GM12864 (cell line): ENCODE results near the gene SLC35G3.

Experiments
- DNase-seq: peaks from one replicate; pipeline ENCODE4 v3.0.0-alpha.2; 2011; ENCODE audit warnings: low read depth
- H3K4me3 ChIP-seq: 2 replicates; pipeline ENCODE4 v1.5.1; 2011; ENCODE audit warnings: mild to moderate bottlenecking, low read depth, low read length, control low read depth
- TF ChIP-seq, protein P1 (sequence below): IDR thresholded peaks from 2 replicates; pipeline ENCODE4 v1.5.1; 2011; ENCODE audit warnings: low read depth, mild to moderate bottlenecking, moderate library complexity, low read length, control low read depth, inconsistent platforms; ENCODE audit errors: missing control alignments

Gene SLC35G3

DNA sequence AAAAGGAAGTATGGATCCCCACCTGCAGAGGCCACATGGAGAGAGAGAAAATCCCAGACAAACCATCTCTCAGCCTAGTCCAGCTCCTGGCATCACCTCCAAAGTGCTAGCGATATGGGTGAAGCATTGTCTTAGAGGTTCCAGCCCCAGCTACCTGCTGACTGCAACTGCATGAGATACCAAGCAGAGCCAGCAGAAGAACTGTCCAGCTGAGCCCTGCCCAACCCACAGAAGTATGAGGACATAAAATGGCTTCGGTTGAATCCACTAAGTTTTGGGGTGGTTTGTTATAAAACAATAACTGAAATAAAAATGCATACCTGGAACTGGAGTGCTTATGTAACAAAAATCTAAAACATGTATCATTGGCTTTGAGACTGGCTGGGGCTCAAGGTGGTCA, 28.3 kb upstream of the SLC35G3 start:
- DNase-seq = no peak
- TF ChIP-seq, protein P1, sequence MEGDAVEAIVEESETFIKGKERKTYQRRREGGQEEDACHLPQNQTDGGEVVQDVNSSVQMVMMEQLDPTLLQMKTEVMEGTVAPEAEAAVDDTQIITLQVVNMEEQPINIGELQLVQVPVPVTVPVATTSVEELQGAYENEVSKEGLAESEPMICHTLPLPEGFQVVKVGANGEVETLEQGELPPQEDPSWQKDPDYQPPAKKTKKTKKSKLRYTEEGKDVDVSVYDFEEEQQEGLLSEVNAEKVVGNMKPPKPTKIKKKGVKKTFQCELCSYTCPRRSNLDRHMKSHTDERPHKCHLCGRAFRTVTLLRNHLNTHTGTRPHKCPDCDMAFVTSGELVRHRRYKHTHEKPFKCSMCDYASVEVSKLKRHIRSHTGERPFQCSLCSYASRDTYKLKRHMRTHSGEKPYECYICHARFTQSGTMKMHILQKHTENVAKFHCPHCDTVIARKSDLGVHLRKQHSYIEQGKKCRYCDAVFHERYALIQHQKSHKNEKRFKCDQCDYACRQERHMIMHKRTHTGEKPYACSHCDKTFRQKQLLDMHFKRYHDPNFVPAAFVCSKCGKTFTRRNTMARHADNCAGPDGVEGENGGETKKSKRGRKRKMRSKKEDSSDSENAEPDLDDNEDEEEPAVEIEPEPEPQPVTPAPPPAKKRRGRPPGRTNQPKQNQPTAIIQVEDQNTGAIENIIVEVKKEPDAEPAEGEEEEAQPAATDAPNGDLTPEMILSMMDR = no peak
- H3K4me3 ChIP-seq = no peak overlapping the region

DNA sequence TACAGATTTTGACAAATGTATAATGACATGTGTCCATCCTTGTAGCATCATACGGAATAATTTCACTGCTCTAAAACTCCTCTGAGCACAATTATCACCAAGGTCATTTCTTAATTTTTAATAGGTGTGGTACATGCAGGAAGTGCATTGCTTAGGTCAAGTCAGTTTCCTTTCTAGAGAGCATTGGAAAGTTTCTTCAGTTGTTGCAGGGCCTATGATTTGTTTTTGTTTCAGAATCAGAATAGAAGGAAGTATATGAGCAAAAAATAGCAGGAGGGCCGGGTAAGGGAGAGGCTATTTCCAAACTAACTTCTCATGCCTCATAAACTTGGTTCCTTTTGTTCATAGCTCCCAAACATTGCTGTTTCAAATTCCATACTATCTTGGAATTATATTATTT, 24.7 kb upstream of the SLC35G3 start:
- no peak overlapping the region for H3K4me3 ChIP-seq
- TF ChIP-seq, protein P1 = no peak
- no peak for DNase-seq

DNA sequence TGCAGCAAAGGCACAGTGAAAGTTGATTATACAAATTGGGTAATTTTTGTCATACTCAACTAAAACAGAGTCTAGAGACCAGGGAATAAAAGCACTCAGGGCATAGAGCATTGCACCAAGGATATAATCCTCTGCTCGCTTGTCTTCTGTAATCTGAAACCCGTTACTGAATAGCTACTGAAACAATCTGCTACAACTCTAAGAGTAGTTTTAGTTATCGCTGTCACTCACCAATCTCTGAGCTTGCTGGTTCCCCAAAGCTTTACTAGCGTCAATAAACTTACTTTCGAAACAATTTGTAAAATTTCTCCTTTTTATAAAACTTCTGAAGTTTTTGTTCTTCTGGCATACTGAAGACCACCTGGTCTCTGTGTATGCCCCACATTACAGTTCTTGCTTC, 22.9 kb upstream of the SLC35G3 start:
- no peak for DNase-seq
- no peak overlapping the region for H3K4me3 ChIP-seq
- TF ChIP-seq, protein P1 = no peak

DNA sequence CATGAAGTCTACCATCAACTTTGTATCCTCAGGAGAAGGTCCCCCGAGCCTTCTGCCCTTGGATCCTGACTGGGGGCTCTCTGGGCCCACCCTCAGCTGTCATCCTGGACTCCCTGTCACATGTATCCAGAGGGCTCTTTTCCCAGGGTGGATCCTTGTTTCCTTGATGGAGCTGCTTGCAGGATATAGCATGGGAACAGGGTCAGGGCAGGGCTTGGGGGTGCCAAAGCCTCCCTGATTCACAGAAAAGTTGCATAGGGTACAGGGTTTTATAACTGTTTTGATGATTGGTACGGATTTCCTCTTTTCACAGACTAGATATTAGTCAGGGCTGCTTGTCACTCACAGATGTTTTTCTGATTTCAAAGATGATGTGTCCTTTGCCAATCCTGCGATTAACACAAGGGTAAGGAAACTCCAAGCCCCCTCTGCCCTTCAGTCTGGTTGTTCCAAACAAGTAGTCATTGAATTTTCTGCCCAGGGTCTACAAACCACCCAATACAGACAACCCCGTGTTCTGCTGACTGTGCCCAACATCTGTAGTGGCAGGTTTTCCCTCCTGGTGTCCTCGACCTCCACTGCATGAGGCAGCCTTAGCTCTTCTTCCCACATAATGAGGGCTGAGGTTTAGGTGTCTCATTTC, 20.6 kb upstream of the SLC35G3 start:
- DNase-seq = no peak
- H3K4me3 ChIP-seq = no peak overlapping the region
- TF ChIP-seq, protein P1 = no peak

DNA sequence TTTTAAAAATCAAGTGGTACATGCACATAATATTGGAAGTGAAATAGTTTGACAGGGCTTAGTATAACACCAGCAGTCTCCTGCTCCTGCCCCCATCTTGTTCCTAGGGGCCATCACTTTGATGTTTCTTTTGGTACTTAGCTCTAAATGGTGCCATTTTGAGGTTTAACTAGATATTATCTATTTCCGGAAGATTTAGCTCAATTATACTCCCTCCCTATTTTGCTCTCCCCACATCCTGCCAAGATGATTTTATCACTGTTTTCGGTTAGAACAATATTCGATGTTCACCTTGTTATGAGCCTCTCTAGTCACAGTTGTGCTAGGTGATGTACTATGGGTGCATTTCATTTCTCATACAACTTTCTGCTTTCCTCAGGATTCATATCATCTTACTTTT, 20.0 kb upstream of the SLC35G3 start:
- no peak for DNase-seq
- TF ChIP-seq, protein P1 = no peak
- H3K4me3 ChIP-seq = no peak overlapping the region

DNA sequence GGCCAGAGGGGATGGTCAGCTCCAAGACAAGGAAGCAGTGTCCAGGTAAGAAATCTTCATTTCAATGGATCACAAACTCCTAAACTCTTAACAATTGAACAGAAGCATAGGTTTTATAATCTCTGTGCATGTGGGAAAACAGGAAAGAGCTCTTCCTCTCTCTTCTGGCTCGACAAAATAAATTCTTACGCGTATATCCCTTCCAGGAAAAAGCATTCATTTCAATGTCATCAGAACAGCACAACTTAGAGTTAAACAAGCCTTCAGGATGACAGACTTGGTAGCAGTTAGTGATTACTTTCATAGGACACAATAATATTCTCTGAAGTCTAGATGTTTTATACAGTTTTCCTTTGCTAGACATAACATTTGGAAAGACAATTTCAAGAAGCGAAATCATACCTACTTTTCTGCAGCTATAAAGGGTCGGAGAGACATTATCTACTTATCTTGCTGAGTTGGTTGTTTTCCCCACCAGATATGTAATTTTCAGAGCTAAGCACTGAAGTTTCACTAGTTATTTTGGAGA, 19.3 kb upstream of the SLC35G3 start:
- TF ChIP-seq, protein P1 = no peak
- no peak for DNase-seq
- no peak overlapping the region for H3K4me3 ChIP-seq

DNA sequence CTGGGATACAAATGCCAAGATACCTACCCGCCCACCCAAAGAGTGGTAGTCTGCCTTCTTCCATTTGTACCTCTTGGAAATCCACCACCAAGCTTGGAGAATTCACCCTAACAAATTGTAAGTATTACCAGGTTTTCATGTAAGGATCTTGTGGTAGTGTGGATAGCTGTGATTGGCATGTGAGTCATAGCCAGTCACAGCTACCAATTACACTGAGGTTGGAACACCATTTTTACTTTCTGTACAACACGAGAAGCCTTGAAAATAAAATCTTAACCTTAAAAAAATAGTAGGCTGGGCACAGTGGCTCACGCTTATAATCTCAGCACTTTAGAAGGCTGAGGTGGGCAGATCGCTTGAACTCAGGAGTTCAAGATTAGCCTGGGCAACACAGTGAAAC, 18.5 kb upstream of the SLC35G3 start:
- TF ChIP-seq, protein P1 = no peak
- H3K4me3 ChIP-seq = no peak overlapping the region
- DNase-seq = no peak
